ENCODE data around the gene VPS13D.

VPS13D gene

GRCh38 chr1:12229386-12229834, 420 bp upstream of the VPS13D start:
- Histone ChIP-seq H3K23ac (ENCODE audit: low read length) (no peak overlapping the region), H4K8ac (ENCODE audit: low read depth, low read length) (no peak overlapping the region), H2BK15ac (replicated peaks; ENCODE audit: low read depth) (no peak overlapping the region), H2AK5ac (ENCODE audit: low read length) (no peak overlapping the region), H2BK5ac (ENCODE audit: low read length) (no peak overlapping the region), H4K5ac (ENCODE audit: low read length) (no peak overlapping the region), H3K27ac (ENCODE audit: low read depth, low read length) (no peak overlapping the region), H2BK120ac (ENCODE audit: low read depth, low read length) (no peak overlapping the region), H3K27me3 (ENCODE audit: insufficient read depth, low read length, poor library complexity) (no peaks in the 10 kb centered on the region), H3K4me3 (ENCODE audit: low read length) (no peak overlapping the region), H3K79me2 (ENCODE audit: control insufficient read depth, insufficient read depth, low read length) (peaks cover 4% of the 10 kb centered on the region), H3K79me1 (ENCODE audit: low read length) (peaks cover 5% of the 10 kb centered on the region), H3K56ac (ENCODE audit: low read length) (peak overlapping the region; percentile 83), H3K4me1 (ENCODE audit: control insufficient read depth, low read depth, low read length) (no peaks in the 10 kb centered on the region), H3K36me3 (ENCODE audit: control insufficient read depth, insufficient read depth, low read length) (no peaks in the 10 kb centered on the region), H3K4me2 (ENCODE audit: low read length) (no peak overlapping the region), H3K4ac (ENCODE audit: low read depth, low read length) (no peak overlapping the region), H3K18ac (ENCODE audit: low read length) (no peak overlapping the region), H3K9ac (ENCODE audit: low read length) (peak overlapping the region; percentile 37)
- WGBS (ENCODE audit: extremely low coverage, insufficient coverage, low lambda C conversion rate), result no CpG with 5 or more reads among the region's 13 CpGs
- DNase-seq, result no peak

DNA sequence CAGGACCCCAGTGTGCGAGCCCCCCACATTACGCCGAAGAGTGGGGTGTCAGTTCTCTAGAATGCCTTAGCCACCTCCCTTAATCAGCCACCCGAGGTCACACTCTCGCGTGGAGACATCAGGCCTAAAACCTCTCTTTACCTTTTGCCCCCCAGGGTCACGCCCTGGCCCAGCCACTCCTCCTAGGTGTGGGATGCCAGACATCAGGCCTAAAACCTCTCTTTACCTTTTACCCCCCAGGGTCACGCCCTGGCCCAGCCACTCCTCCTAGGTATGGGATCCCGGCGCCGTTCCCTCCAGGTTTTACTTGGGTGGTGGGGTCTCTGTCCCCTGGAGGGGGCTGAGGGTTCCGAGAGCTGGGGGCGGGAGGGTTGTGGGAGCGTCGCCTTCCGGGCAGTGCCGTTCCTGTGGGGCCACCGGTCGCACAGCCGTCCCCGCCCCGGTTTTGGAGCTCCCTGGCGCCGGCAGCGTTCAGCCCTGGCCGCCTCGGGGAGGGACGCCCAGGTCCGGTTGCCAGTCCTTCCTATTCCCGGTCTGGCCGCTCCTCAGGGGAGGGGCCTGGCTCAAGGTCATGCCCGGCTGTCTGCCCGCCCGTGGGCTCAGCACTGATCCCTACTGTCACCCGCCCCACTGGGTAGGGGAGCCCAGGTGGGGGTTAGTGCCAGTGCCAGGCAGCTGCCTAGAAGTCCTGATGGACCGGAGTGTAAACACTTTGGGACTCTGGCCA, 882 bp downstream of the VPS13D start:
- Histone ChIP-seq H3K56ac (ENCODE audit: low read length) (peak overlapping the region; percentile 89), H3K27me3 (ENCODE audit: insufficient read depth, low read length, poor library complexity) (no peaks in the 10 kb centered on the region), H2BK15ac (replicated peaks; ENCODE audit: low read depth) (no peak overlapping the region), H2AK5ac (ENCODE audit: low read length) (no peak overlapping the region), H2BK120ac (ENCODE audit: low read depth, low read length) (no peak overlapping the region), H3K18ac (ENCODE audit: low read length) (peak overlapping the region; percentile 77), H3K4me2 (ENCODE audit: low read length) (peak overlapping the region; percentile 73), H3K27ac (ENCODE audit: low read depth, low read length) (no peak overlapping the region), H3K4me3 (ENCODE audit: low read length) (peak overlapping the region; percentile 61), H3K4me1 (ENCODE audit: control insufficient read depth, low read depth, low read length) (no peaks in the 10 kb centered on the region), H3K36me3 (ENCODE audit: control insufficient read depth, insufficient read depth, low read length) (no peaks in the 10 kb centered on the region), H3K4ac (ENCODE audit: low read depth, low read length) (no peak overlapping the region), H3K23ac (ENCODE audit: low read length) (no peak overlapping the region), H4K8ac (ENCODE audit: low read depth, low read length) (no peak overlapping the region), H2BK5ac (ENCODE audit: low read length) (no peak overlapping the region), H3K9ac (ENCODE audit: low read length) (peak overlapping the region; percentile 72), H3K79me2 (ENCODE audit: control insufficient read depth, insufficient read depth, low read length) (peaks cover 4% of the 10 kb centered on the region), H4K5ac (ENCODE audit: low read length) (no peak overlapping the region), H3K79me1 (ENCODE audit: low read length) (peaks cover 5% of the 10 kb centered on the region)
- WGBS (ENCODE audit: extremely low coverage, insufficient coverage, low lambda C conversion rate), result no CpG with 5 or more reads among the region's 36 CpGs
- DNase-seq, result peak; percentile 29

DNA sequence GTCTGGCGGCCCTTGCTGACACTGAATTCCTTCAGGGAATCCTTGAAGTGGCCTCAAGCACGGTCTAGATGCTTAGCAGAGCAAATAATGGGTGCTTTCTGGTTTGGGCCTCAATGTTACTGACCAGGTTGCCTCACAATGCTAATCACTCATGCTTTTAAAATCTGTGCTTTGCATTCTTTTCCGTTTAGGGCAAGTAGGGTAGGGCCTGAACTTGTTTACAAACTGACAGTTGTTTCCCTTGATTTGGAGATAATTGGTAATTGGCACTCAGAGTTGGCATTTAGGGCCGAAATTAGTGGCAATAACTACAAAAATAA, 1.4 kb downstream of the VPS13D start:
- H3K36me3 ChIP-seq (ENCODE audit: control insufficient read depth, insufficient read depth, low read length), result no peaks in the 10 kb centered on the region
- H2AK5ac ChIP-seq (ENCODE audit: low read length), result no peak overlapping the region
- no peak overlapping the region for H3K23ac ChIP-seq (ENCODE audit: low read length)
- peaks cover 4% of the 10 kb centered on the region for H3K79me2 ChIP-seq (ENCODE audit: control insufficient read depth, insufficient read depth, low read length)
- no peak overlapping the region for H3K18ac ChIP-seq (ENCODE audit: low read length)
- no peak overlapping the region for H2BK5ac ChIP-seq (ENCODE audit: low read length)
- H3K27ac ChIP-seq (ENCODE audit: low read depth, low read length), result no peak overlapping the region
- no peak overlapping the region for H2BK120ac ChIP-seq (ENCODE audit: low read depth, low read length)
- H3K4me3 ChIP-seq (ENCODE audit: low read length), result no peak overlapping the region
- no peak overlapping the region for H4K8ac ChIP-seq (ENCODE audit: low read depth, low read length)
- no peaks in the 10 kb centered on the region for H3K4me1 ChIP-seq (ENCODE audit: control insufficient read depth, low read depth, low read length)
- H4K5ac ChIP-seq (ENCODE audit: low read length), result no peak overlapping the region
- WGBS (ENCODE audit: extremely low coverage, insufficient coverage, low lambda C conversion rate), result no CpG with 5 or more reads among the region's 4 CpGs
- no peak overlapping the region for H3K4ac ChIP-seq (ENCODE audit: low read depth, low read length)
- H3K27me3 ChIP-seq (ENCODE audit: insufficient read depth, low read length, poor library complexity), result no peaks in the 10 kb centered on the region
- H3K4me2 ChIP-seq (ENCODE audit: low read length), result peak overlapping the region; percentile 73
- DNase-seq, result peak; percentile 20
- H2BK15ac ChIP-seq (replicated peaks; ENCODE audit: low read depth), result no peak overlapping the region
- H3K79me1 ChIP-seq (ENCODE audit: low read length), result peaks cover 5% of the 10 kb centered on the region
- H3K9ac ChIP-seq (ENCODE audit: low read length), result peak overlapping the region; percentile 72
- H3K56ac ChIP-seq (ENCODE audit: low read length), result peak overlapping the region; percentile 89

DNA sequence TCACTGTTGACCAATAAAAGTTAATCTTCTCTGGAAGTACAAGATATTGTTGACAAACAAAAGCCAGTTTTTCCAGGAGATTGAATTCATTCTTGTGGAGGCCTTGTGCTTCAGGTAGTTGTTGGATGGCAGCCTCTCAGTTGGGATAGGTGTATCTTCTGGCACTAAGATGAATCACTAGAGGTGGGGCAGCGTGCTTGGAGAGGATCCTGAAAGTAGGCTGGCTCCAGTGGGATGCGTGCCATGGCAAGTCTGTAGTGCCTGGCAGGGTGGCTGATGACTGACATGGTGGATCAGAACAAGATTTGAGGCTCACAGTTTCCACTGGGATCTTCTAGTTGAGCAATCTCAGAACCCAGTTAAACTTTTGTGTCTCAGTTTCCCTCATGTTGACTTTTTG, 2.4 kb downstream of the VPS13D start:
- no peak overlapping the region for H3K23ac ChIP-seq (ENCODE audit: low read length)
- no peak for DNase-seq
- peaks cover 4% of the 10 kb centered on the region for H3K79me2 ChIP-seq (ENCODE audit: control insufficient read depth, insufficient read depth, low read length)
- H3K36me3 ChIP-seq (ENCODE audit: control insufficient read depth, insufficient read depth, low read length), result no peaks in the 10 kb centered on the region
- H3K27ac ChIP-seq (ENCODE audit: low read depth, low read length), result no peak overlapping the region
- H3K79me1 ChIP-seq (ENCODE audit: low read length), result peaks cover 5% of the 10 kb centered on the region
- no peak overlapping the region for H4K8ac ChIP-seq (ENCODE audit: low read depth, low read length)
- H2BK5ac ChIP-seq (ENCODE audit: low read length), result no peak overlapping the region
- H2AK5ac ChIP-seq (ENCODE audit: low read length), result no peak overlapping the region
- H2BK120ac ChIP-seq (ENCODE audit: low read depth, low read length), result no peak overlapping the region
- H3K9ac ChIP-seq (ENCODE audit: low read length), result no peak overlapping the region
- no peak overlapping the region for H3K18ac ChIP-seq (ENCODE audit: low read length)
- H4K5ac ChIP-seq (ENCODE audit: low read length), result no peak overlapping the region
- no peaks in the 10 kb centered on the region for H3K27me3 ChIP-seq (ENCODE audit: insufficient read depth, low read length, poor library complexity)
- no peak overlapping the region for H3K4ac ChIP-seq (ENCODE audit: low read depth, low read length)
- H2BK15ac ChIP-seq (replicated peaks; ENCODE audit: low read depth), result no peak overlapping the region
- no CpG with 5 or more reads among the region's 2 CpGs for WGBS (ENCODE audit: extremely low coverage, insufficient coverage, low lambda C conversion rate)
- H3K56ac ChIP-seq (ENCODE audit: low read length), result no peak overlapping the region
- H3K4me2 ChIP-seq (ENCODE audit: low read length), result no peak overlapping the region
- no peaks in the 10 kb centered on the region for H3K4me1 ChIP-seq (ENCODE audit: control insufficient read depth, low read depth, low read length)
- no peak overlapping the region for H3K4me3 ChIP-seq (ENCODE audit: low read length)

DNA sequence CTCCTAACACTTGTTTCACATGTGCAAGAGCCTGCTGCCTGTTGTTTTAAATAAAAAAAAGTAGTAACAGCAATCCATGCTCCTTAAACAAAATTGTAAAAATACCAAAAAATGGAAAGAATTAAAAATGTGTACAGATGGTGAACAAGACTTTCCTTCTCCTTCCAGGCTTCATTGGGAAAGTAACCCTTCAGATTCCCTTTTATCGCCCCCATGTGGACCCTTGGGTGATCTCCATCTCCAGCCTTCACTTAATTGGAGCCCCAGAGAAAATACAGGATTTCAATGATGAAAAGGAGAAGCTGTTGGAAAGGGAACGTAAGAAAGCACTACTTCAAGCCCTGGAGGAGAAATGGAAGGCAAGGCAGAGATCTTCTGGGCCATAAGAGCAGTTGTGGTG, 14.2 kb downstream of the VPS13D start:
- no CpG with 5 or more reads among the region's 2 CpGs for WGBS (ENCODE audit: extremely low coverage, insufficient coverage, low lambda C conversion rate)
- no peaks in the 10 kb centered on the region for H3K4me1 ChIP-seq (ENCODE audit: control insufficient read depth, low read depth, low read length)
- no peak overlapping the region for H4K5ac ChIP-seq (ENCODE audit: low read length)
- H3K56ac ChIP-seq (ENCODE audit: low read length), result no peak overlapping the region
- no peak overlapping the region for H3K4ac ChIP-seq (ENCODE audit: low read depth, low read length)
- H3K79me2 ChIP-seq (ENCODE audit: control insufficient read depth, insufficient read depth, low read length), result no peaks in the 10 kb centered on the region
- H2BK15ac ChIP-seq (replicated peaks; ENCODE audit: low read depth), result no peak overlapping the region
- no peak overlapping the region for H3K27ac ChIP-seq (ENCODE audit: low read depth, low read length)
- no peak overlapping the region for H3K23ac ChIP-seq (ENCODE audit: low read length)
- no peak overlapping the region for H2BK5ac ChIP-seq (ENCODE audit: low read length)
- no peak overlapping the region for H2BK120ac ChIP-seq (ENCODE audit: low read depth, low read length)
- no peak overlapping the region for H3K9ac ChIP-seq (ENCODE audit: low read length)
- no peaks in the 10 kb centered on the region for H3K27me3 ChIP-seq (ENCODE audit: insufficient read depth, low read length, poor library complexity)
- H4K8ac ChIP-seq (ENCODE audit: low read depth, low read length), result no peak overlapping the region
- no peak overlapping the region for H3K4me2 ChIP-seq (ENCODE audit: low read length)
- no peaks in the 10 kb centered on the region for H3K79me1 ChIP-seq (ENCODE audit: low read length)
- H3K36me3 ChIP-seq (ENCODE audit: control insufficient read depth, insufficient read depth, low read length), result peaks cover 2% of the 10 kb centered on the region
- DNase-seq, result peak; percentile 23
- H3K18ac ChIP-seq (ENCODE audit: low read length), result no peak overlapping the region
- no peak overlapping the region for H2AK5ac ChIP-seq (ENCODE audit: low read length)
- no peak overlapping the region for H3K4me3 ChIP-seq (ENCODE audit: low read length)

- no peaks in the 10 kb centered on the region for H3K4me1 ChIP-seq (ENCODE audit: control insufficient read depth, low read depth, low read length)
- whole genome bisulfite sequencing (ENCODE audit: extremely low coverage, insufficient coverage, low lambda C conversion rate), result no CpG with 5 or more reads among the region's 5 CpGs
- DNase-seq, result no peak
- H2AK5ac ChIP-seq (ENCODE audit: low read length), result no peak overlapping the region
- no peak overlapping the region for H4K8ac ChIP-seq (ENCODE audit: low read depth, low read length)
- H3K4me2 ChIP-seq (ENCODE audit: low read length), result no peak overlapping the region
- no peak overlapping the region for H3K4ac ChIP-seq (ENCODE audit: low read depth, low read length)
- no peak overlapping the region for H2BK120ac ChIP-seq (ENCODE audit: low read depth, low read length)
- H3K23ac ChIP-seq (ENCODE audit: low read length), result no peak overlapping the region
- peaks cover 2% of the 10 kb centered on the region for H3K36me3 ChIP-seq (ENCODE audit: control insufficient read depth, insufficient read depth, low read length)
- H4K5ac ChIP-seq (ENCODE audit: low read length), result no peak overlapping the region
- H3K27ac ChIP-seq (ENCODE audit: low read depth, low read length), result no peak overlapping the region
- H3K4me3 ChIP-seq (ENCODE audit: low read length), result no peak overlapping the region
- H3K27me3 ChIP-seq (ENCODE audit: insufficient read depth, low read length, poor library complexity), result no peaks in the 10 kb centered on the region
- H3K56ac ChIP-seq (ENCODE audit: low read length), result no peak overlapping the region
- H3K9ac ChIP-seq (ENCODE audit: low read length), result no peak overlapping the region
- no peaks in the 10 kb centered on the region for H3K79me2 ChIP-seq (ENCODE audit: control insufficient read depth, insufficient read depth, low read length)
- no peak overlapping the region for H2BK15ac ChIP-seq (replicated peaks; ENCODE audit: low read depth)
- no peak overlapping the region for H3K18ac ChIP-seq (ENCODE audit: low read length)
- H3K79me1 ChIP-seq (ENCODE audit: low read length), result no peaks in the 10 kb centered on the region
- no peak overlapping the region for H2BK5ac ChIP-seq (ENCODE audit: low read length)
Observed at GRCh38 chr1:12244585-12244984, 14.8 kb downstream of the VPS13D start.
